Keratinocyte (primary cell): ENCODE measurements around the gene MME.

ENCODE experiments used
- CTCF ChIP-seq, 3 experiments: IDR thresholded peaks in 1 of 3; conservative IDR thresholded peaks in 1 of 3; optimal IDR thresholded peaks in 1 of 3; 2 replicates in 2 of 3; 3 replicates in 1 of 3; pipeline versions ENCODE3 to v1.5.1; 2011; ENCODE audit warnings: low read length in 3 of 3, mild to moderate bottlenecking in 3 of 3, moderate library complexity in 2 of 3, control low read depth in 1 of 3, inconsistent platforms in 1 of 3; ENCODE audit not compliant: insufficient read depth in 2 of 3; ENCODE audit errors: extremely low read depth in 1 of 3
- EZH2 ChIP-seq: IDR thresholded peaks from one replicate; pipeline ENCODE4 v1.6.1; 2012; ENCODE audit warnings: inconsistent platforms, mild to moderate bottlenecking, low read length, moderate library complexity

GRCh38 chr3:155158346-155159037, 78.4 kb downstream of the MME start:
- no peak for TF ChIP-seq CTCF (optimal IDR thresholded peaks at IDR 0.05 in 1 of 3, IDR thresholded peaks at IDR 0.05 in 1 of 3, conservative IDR thresholded peaks at IDR 0.05 in 1 of 3; ENCODE audit: extremely low read depth in 1 of 3, insufficient read depth in 2 of 3, low read length in 3 of 3)
- no peak for TF ChIP-seq EZH2
